Lower lobe of right lung (tissue), 2 donors: Measurements from ENCODE around the gene NOCT. TPM values are rescaled to one million over a fixed set of nuclear protein-coding genes. Genes with fewer than 3 reads are reported as not detected.

Source experiments
- ATAC-seq, 2 donors: fragments of 200-7000 bp; cut with Tn5 transposase; one replicate each; pipeline ENCODE4 v1.9.1; 2020 to 2022; ENCODE audit warnings: mild to moderate bottlenecking in 2 of 2, moderate library complexity in 2 of 2
- DNase-seq: peaks from one replicate; pipeline ENCODE4 v3.0.0-alpha.2; 2020
- H3K27ac ChIP-seq: fragments of 200-600 bp; one replicate; pipeline ENCODE4 v1.8.0; 2022
- H3K27me3 ChIP-seq: fragments of 200-600 bp; one replicate; pipeline ENCODE4 v1.8.0; 2022; ENCODE audit warnings: low read depth
- H3K36me3 ChIP-seq: fragments of 200-600 bp; one replicate; pipeline ENCODE4 v1.8.0; 2022; ENCODE audit warnings: mild to moderate bottlenecking
- H3K4me1 ChIP-seq: fragments of 200-600 bp; one replicate; pipeline ENCODE4 v1.8.0; 2022
- H3K4me3 ChIP-seq: fragments of 200-600 bp; one replicate; pipeline ENCODE4 v1.8.0; 2022; ENCODE audit warnings: mild to moderate bottlenecking
- H3K9me3 ChIP-seq: fragments of 200-600 bp; one replicate; pipeline ENCODE4 v1.8.0; 2022
- CTCF ChIP-seq: fragments of 200-600 bp; IDR thresholded peaks from one replicate; pipeline ENCODE4 v1.8.0; 2022; ENCODE audit warnings: antibody characterized with exemption, mild to moderate bottlenecking
- intact Hi-C: fragments of 100-400 bp; cut with DNase I; formaldehyde crosslinking; loops from one replicate; pipeline ENCODE4 v1.11.0; 2022
- total RNA-seq: library from RNA; stranded (reverse); fragmentation: NEBNext Ultra II Directional; extraction: Animal tissue kit (Norgen Biotek cat#: 25700); gene quantifications from one replicate; pipeline ENCODE4 v1.2.1, GENCODE V29; 2021
- donor health status: DM: no; HTN: yes; CAD: no; lungs with severe emphysema.

NOCT gene
- total RNA-seq, 1 donor from 2014 or later: 2.8 TPM

- DNase-seq: no peak
- Histone ChIP-seq H3K9me3 (no peaks in the 10 kb centered on the region), H3K4me1 (peaks cover 56% of the 10 kb centered on the region), H3K27me3 (no peaks in the 10 kb centered on the region), H3K4me3 (no peak overlapping the region), H3K36me3 (peaks cover 3% of the 10 kb centered on the region), H3K27ac (no peak overlapping the region)
- ATAC-seq: no peak
- intact Hi-C loops: no loop called here
- no peak for TF ChIP-seq CTCF
Observed at GRCh38 chr4:139078926-139079325, 63.3 kb downstream of the NOCT start.

- Histone ChIP-seq H3K27me3 (no peaks in the 10 kb centered on the region), H3K4me3 (peak overlapping the region; percentile 87), H3K36me3 (no peaks in the 10 kb centered on the region), H3K9me3 (no peaks in the 10 kb centered on the region), H3K4me1 (peaks cover 43% of the 10 kb centered on the region), H3K27ac (peak overlapping the region; percentile 94)
- ATAC-seq (peak; percentile 95 to 96), DNase-seq (peak; percentile 97)
- intact Hi-C loops: no loop called here
- TF ChIP-seq CTCF: no peak
Observed at GRCh38 chr4:139082750-139083606, 67.4 kb downstream of the NOCT start.

DNA sequence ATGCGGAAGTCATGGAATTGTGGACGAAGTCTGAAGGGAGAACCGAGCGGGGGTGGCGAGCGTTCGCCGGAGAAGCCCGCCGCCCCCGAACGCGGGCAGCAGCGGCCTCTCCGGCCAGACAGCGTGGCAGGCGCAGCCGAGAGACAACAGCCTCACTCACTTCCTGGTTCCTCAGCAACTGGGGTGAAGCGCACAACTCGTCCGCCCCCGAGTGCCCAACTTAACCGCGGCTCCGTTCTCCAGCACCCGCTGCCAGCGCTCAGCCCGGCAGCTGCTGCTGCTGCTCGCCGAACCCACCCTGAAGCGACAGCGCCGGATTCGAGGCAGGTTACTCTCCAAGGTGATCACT lies 68.0 kb downstream of the NOCT start:
- TF ChIP-seq CTCF: no peak

GRCh38 chr4:139083956-139084803 lies 68.6 kb downstream of the NOCT start:
- Histone ChIP-seq H3K27ac (peak overlapping the region; percentile 94), H3K27me3 (no peaks in the 10 kb centered on the region), H3K9me3 (no peaks in the 10 kb centered on the region), H3K36me3 (no peaks in the 10 kb centered on the region), H3K4me3 (peak overlapping the region; percentile 87), H3K4me1 (peaks cover 41% of the 10 kb centered on the region)
- ATAC-seq: peak; percentile 89
- peak; percentile 95 for DNase-seq
- TF ChIP-seq CTCF: peak; percentile 55
- intact Hi-C loops: no loop called here

More for the DNA sequence above, 68.0 kb downstream of the NOCT start:
- Histone ChIP-seq H3K27ac (peak overlapping the region; percentile 94), H3K27me3 (no peaks in the 10 kb centered on the region), H3K4me3 (peak overlapping the region; percentile 87), H3K36me3 (no peaks in the 10 kb centered on the region), H3K4me1 (peaks cover 41% of the 10 kb centered on the region), H3K9me3 (no peaks in the 10 kb centered on the region)
- ATAC-seq (peak; percentile 75 to 77), DNase-seq (peak; percentile 78)
- intact Hi-C loops: no loop called here

DNA sequence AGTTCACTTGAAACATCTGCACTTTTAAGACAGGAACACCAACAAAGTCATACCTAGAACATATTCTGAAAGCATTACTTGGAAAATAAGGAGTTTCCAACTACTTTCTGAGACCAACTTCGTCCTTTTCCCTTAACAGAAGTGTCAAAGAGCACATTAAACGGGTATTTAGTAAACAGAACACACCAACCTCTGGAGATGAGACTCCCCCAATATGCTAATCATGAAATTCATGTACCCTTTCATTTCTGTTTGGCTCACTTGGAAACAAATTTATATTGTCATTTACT lies 69.2 kb downstream of the NOCT start:
- H3K27ac ChIP-seq: peak overlapping the region; percentile 94
- H3K4me1 ChIP-seq: peaks cover 37% of the 10 kb centered on the region
- ATAC-seq (no peak), DNase-seq (no peak)
- no peaks in the 10 kb centered on the region for H3K27me3 ChIP-seq
- no peaks in the 10 kb centered on the region for H3K9me3 ChIP-seq
- intact Hi-C loops: no loop called here
- H3K4me3 ChIP-seq: peak overlapping the region; percentile 87
- no peaks in the 10 kb centered on the region for H3K36me3 ChIP-seq
- TF ChIP-seq CTCF: no peak
